Measurements from ENCODE around the gene CD1B. TPM values are rescaled to one million over a fixed set of nuclear protein-coding genes. Genes with fewer than 3 reads are reported as not detected.

Gene CD1B
- total and polyA plus RNA-seq, 2 experiments from 2014 or later: not detected

GRCh38 chr1:158328426-158328825 lies 2.9 kb downstream of the CD1B start:
- 88% methylated on average over 3 of the region's 3 CpGs for WGBS (ENCODE audit: low lambda C conversion rate, missing lambda C conversion rate)
- TF ChIP-seq EZH2 (IDR thresholded peaks at IDR 0.05; ENCODE audit: borderline replicate concordance) (no peak), CTCF (IDR thresholded peaks at IDR 0.05; ENCODE audit: poor library complexity) (no peak), EZH2phosphoT487 (IDR thresholded peaks at IDR 0.05; ENCODE audit: low read depth, severe bottlenecking, unreplicated experiment) (no peak)
- Histone ChIP-seq H3K4me1 (ENCODE audit: insufficient read depth) (no peaks in the 10 kb centered on the region), H3K4me3 (no peak overlapping the region), H3K36me3 (replicated peaks; ENCODE audit: insufficient read depth, low read depth) (no peaks in the 10 kb centered on the region), H3K9me3 (ENCODE audit: low read depth) (no peaks in the 10 kb centered on the region), H3K27me3 (no peaks in the 10 kb centered on the region), H3K4me2 (no peak overlapping the region), H3K79me2 (no peaks in the 10 kb centered on the region), H3K27ac (no peak overlapping the region), H2AFZ (no peak overlapping the region), H3K9me2 (replicated peaks; ENCODE audit: insufficient read depth) (no peaks in the 10 kb centered on the region), H4K20me1 (ENCODE audit: insufficient read depth, poor library complexity, severe bottlenecking) (no peaks in the 10 kb centered on the region)
- no peak for DNase-seq (ENCODE audit: low spot score)

- H4K20me1 ChIP-seq (ENCODE audit: insufficient read depth, poor library complexity, severe bottlenecking): no peaks in the 10 kb centered on the region
- H3K79me2 ChIP-seq: no peaks in the 10 kb centered on the region
- no peak overlapping the region for H2AFZ ChIP-seq
- no peak for TF ChIP-seq EZH2phosphoT487 (IDR thresholded peaks at IDR 0.05; ENCODE audit: low read depth, severe bottlenecking, unreplicated experiment)
- no peak for TF ChIP-seq EZH2 (IDR thresholded peaks at IDR 0.05; ENCODE audit: borderline replicate concordance)
- TF ChIP-seq CTCF (IDR thresholded peaks at IDR 0.05; ENCODE audit: poor library complexity): no peak
- no peaks in the 10 kb centered on the region for H3K27me3 ChIP-seq
- no peak overlapping the region for H3K4me3 ChIP-seq
- no peak overlapping the region for H3K27ac ChIP-seq
- H3K9me2 ChIP-seq (replicated peaks; ENCODE audit: insufficient read depth): no peaks in the 10 kb centered on the region
- no peaks in the 10 kb centered on the region for H3K36me3 ChIP-seq (replicated peaks; ENCODE audit: insufficient read depth, low read depth)
- no peaks in the 10 kb centered on the region for H3K4me1 ChIP-seq (ENCODE audit: insufficient read depth)
- no peak for DNase-seq (ENCODE audit: low spot score)
- H3K4me2 ChIP-seq: no peak overlapping the region
- H3K9me3 ChIP-seq (ENCODE audit: low read depth): no peaks in the 10 kb centered on the region
Measured at GRCh38 chr1:158327481-158327880, 3.9 kb downstream of the CD1B start.

- Histone ChIP-seq H3K4me3 (no peak overlapping the region), H3K9me3 (ENCODE audit: low read depth) (no peaks in the 10 kb centered on the region), H3K27me3 (no peaks in the 10 kb centered on the region), H2AFZ (no peak overlapping the region), H3K36me3 (replicated peaks; ENCODE audit: insufficient read depth, low read depth) (no peaks in the 10 kb centered on the region), H3K4me1 (ENCODE audit: insufficient read depth) (no peaks in the 10 kb centered on the region), H3K4me2 (no peak overlapping the region), H3K79me2 (no peaks in the 10 kb centered on the region), H3K27ac (no peak overlapping the region), H4K20me1 (ENCODE audit: insufficient read depth, poor library complexity, severe bottlenecking) (no peaks in the 10 kb centered on the region), H3K9me2 (replicated peaks; ENCODE audit: insufficient read depth) (no peaks in the 10 kb centered on the region)
- DNase-seq (ENCODE audit: low spot score): no peak
- 88% methylated on average over 4 of the region's 4 CpGs for WGBS (ENCODE audit: low lambda C conversion rate, missing lambda C conversion rate)
- TF ChIP-seq CTCF (IDR thresholded peaks at IDR 0.05; ENCODE audit: poor library complexity): no peak
- TF ChIP-seq EZH2 (IDR thresholded peaks at IDR 0.05; ENCODE audit: borderline replicate concordance): no peak
- no peak for TF ChIP-seq EZH2phosphoT487 (IDR thresholded peaks at IDR 0.05; ENCODE audit: low read depth, severe bottlenecking, unreplicated experiment)
Measured at GRCh38 chr1:158324395-158324794, 6.9 kb downstream of the CD1B start.

- no peak for DNase-seq (ENCODE audit: low spot score)
- H2AFZ ChIP-seq: no peak overlapping the region
- no peak overlapping the region for H3K4me2 ChIP-seq
- H3K9me3 ChIP-seq (ENCODE audit: low read depth): no peaks in the 10 kb centered on the region
- H3K27ac ChIP-seq: no peak overlapping the region
- H3K9me2 ChIP-seq (replicated peaks; ENCODE audit: insufficient read depth): no peaks in the 10 kb centered on the region
- no peaks in the 10 kb centered on the region for H3K4me1 ChIP-seq (ENCODE audit: insufficient read depth)
- WGBS (ENCODE audit: low lambda C conversion rate, missing lambda C conversion rate): 86% methylated on average over 1 of the region's 1 CpG
- no peaks in the 10 kb centered on the region for H3K27me3 ChIP-seq
- H3K4me3 ChIP-seq: no peak overlapping the region
- TF ChIP-seq EZH2 (IDR thresholded peaks at IDR 0.05; ENCODE audit: borderline replicate concordance) (no peak), EZH2phosphoT487 (IDR thresholded peaks at IDR 0.05; ENCODE audit: low read depth, severe bottlenecking, unreplicated experiment) (no peak), CTCF (IDR thresholded peaks at IDR 0.05; ENCODE audit: poor library complexity) (no peak)
- no peaks in the 10 kb centered on the region for H3K36me3 ChIP-seq (replicated peaks; ENCODE audit: insufficient read depth, low read depth)
- H3K79me2 ChIP-seq: no peaks in the 10 kb centered on the region
- H4K20me1 ChIP-seq (ENCODE audit: insufficient read depth, poor library complexity, severe bottlenecking): no peaks in the 10 kb centered on the region
Measured at GRCh38 chr1:158323866-158324265, 7.5 kb downstream of the CD1B start.

Measured in hepatocyte (in vitro differentiated cells).